ENCODE results near the gene NADSYN1.

- TF ChIP-seq, protein P1, sequence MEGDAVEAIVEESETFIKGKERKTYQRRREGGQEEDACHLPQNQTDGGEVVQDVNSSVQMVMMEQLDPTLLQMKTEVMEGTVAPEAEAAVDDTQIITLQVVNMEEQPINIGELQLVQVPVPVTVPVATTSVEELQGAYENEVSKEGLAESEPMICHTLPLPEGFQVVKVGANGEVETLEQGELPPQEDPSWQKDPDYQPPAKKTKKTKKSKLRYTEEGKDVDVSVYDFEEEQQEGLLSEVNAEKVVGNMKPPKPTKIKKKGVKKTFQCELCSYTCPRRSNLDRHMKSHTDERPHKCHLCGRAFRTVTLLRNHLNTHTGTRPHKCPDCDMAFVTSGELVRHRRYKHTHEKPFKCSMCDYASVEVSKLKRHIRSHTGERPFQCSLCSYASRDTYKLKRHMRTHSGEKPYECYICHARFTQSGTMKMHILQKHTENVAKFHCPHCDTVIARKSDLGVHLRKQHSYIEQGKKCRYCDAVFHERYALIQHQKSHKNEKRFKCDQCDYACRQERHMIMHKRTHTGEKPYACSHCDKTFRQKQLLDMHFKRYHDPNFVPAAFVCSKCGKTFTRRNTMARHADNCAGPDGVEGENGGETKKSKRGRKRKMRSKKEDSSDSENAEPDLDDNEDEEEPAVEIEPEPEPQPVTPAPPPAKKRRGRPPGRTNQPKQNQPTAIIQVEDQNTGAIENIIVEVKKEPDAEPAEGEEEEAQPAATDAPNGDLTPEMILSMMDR (IDR thresholded peaks at IDR 0.05) = no peak
- no peak for TF ChIP-seq POLR2A (IDR thresholded peaks at IDR 0.05)
Observed at GRCh38 chr11:71472941-71473792, 20.2 kb downstream of the NADSYN1 start.
